Measurements from ENCODE around the gene MLANA.

Gene MLANA

GRCh38 chr9:5853617-5854016 lies 37.1 kb upstream of the MLANA start:
- no peak for TF ChIP-seq CTCF (IDR thresholded peaks at IDR 0.05; ENCODE audit: insufficient read depth, low read length, missing control alignments)
- DNase-seq (ENCODE audit: low read depth, low spot score), result no peak
- no peak overlapping the region for H3K4me3 ChIP-seq (ENCODE audit: low read depth, low read length)
- ChIA-PET CTCF (interaction anchor here (2.2 to 7.1 kb wide), 2 partner anchors 21 to 33 kb away, joined by 16 to 49 read pairs; partner anchors contain the start of gene ERMP1), POLR2A (no interaction called here)

DNA sequence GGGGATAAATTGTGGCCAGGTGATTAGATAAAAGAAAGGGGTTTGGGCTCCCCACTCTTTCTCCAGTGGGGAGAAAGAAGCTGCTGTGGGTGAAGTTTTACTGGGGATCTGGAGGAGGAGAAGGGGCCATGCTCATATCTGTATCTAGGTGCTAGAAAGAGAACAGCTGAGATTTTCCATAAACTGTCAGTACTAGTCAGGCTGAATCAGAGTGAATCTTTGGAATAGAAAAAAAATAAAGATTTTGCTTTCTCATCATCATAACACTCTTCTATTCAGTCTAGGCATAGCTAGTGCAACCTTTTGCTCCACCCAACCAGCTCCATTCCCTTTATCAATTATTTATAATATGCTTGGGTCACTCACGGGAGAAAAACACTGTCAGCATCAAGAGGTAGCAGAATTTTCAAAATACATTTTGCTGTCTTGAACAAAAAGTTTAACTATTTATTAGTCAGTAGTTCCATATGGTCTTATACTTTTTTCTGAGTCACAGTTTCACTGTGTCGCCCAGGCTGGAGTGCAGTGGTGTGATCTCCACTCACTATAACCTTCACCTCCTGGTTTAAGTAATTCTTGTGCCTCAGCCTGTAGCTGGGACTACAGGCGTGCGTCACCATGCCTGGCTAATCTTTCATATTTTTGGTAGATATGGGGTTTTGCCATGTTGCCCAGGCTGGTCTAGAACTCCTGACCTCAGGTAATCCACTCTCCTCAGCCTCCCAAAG lies 36.5 kb upstream of the MLANA start:
- no peak for DNase-seq (ENCODE audit: low read depth, low spot score)
- TF ChIP-seq CTCF (IDR thresholded peaks at IDR 0.05; ENCODE audit: insufficient read depth, low read length, missing control alignments), result no peak
- ChIA-PET POLR2A (no interaction called here), CTCF (interaction anchor here (2.2 to 7.1 kb wide), 2 partner anchors 21 to 32 kb away, joined by 16 to 49 read pairs; partner anchors contain the start of gene ERMP1)
- H3K4me3 ChIP-seq (ENCODE audit: low read depth, low read length), result no peak overlapping the region

DNA sequence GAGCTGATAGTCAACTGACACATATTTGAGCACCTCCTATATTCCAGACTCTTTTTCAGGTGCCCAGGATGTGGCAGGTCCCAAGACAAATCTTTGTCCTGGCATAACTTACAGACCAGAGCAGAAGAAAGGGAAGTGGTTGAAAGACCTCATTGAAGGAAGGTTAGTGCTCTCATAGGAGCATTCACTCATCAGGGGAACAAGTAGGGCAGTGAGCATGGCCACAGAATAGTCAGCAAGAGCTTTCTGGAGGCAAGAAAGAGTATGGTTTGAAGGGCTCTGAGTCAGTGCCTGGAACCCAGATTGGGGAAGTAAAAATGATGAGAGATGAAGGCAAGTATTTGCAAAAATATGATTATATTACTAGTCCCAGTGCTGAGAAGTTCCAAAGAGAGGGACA lies 32.8 kb upstream of the MLANA start:
- TF ChIP-seq CTCF (IDR thresholded peaks at IDR 0.05; ENCODE audit: insufficient read depth, low read length, missing control alignments), result no peak
- POLR2A ChIA-PET, result no interaction called here
- no peak for DNase-seq (ENCODE audit: low read depth, low spot score)
- CTCF ChIA-PET, result interaction anchor here (1.2 to 4.3 kb wide), 2 partner anchors 9 to 28 kb away, joined by 3 to 17 read pairs; no protein-coding TSS in a partner anchor
- H3K4me3 ChIP-seq (ENCODE audit: low read depth, low read length), result no peak overlapping the region

DNA sequence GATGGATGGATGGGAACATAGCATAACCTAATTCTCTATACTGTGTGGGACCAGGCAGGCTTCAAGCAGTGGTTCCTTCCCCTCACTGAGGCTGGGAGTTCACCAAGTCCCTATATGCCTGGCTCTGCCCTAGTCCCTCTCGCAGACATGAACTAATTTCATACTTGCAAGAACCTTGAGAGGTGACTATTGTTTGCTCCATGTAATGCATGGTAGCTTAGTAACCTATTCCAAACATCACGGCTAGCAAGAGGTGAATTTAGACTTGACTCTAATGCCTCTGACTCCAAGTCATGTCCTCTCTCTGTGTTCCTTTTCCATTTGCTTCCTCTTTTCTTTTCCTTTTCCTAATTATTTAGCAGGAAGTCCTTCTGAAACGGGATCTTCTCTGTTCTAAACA lies 31.9 kb upstream of the MLANA start:
- no peak overlapping the region for H3K4me3 ChIP-seq (ENCODE audit: low read depth, low read length)
- ChIA-PET POLR2A (no interaction called here), CTCF (interaction anchor here (0.6 to 4.3 kb wide), 4 partner anchors 10 to 27 kb away, joined by 3 to 17 read pairs (median 8); partner anchors contain the start of gene ERMP1)
- no peak for TF ChIP-seq CTCF (IDR thresholded peaks at IDR 0.05; ENCODE audit: insufficient read depth, low read length, missing control alignments)
- no peak for DNase-seq (ENCODE audit: low read depth, low spot score)

- POLR2A ChIA-PET, result no interaction called here
- CTCF ChIA-PET, result interaction anchor here (1.6 to 2.1 kb wide), 4 partner anchors 9 to 30 kb away, joined by 4 to 12 read pairs (median 8); partner anchors contain the start of gene ERMP1
- no peak overlapping the region for H3K4me3 ChIP-seq (ENCODE audit: low read depth, low read length)
- no peak for TF ChIP-seq CTCF (IDR thresholded peaks at IDR 0.05; ENCODE audit: insufficient read depth, low read length, missing control alignments)
- DNase-seq (ENCODE audit: low read depth, low spot score), result no peak
Observed at GRCh38 chr9:5863092-5863746, 27.5 kb upstream of the MLANA start.

GRCh38 chr9:5864446-5864845 lies 26.2 kb upstream of the MLANA start:
- DNase-seq (ENCODE audit: low read depth, low spot score), result no peak
- TF ChIP-seq CTCF (IDR thresholded peaks at IDR 0.05; ENCODE audit: insufficient read depth, low read length, missing control alignments), result no peak
- CTCF ChIA-PET, result interaction anchor here (1.6 to 2.1 kb wide), 2 partner anchors 21 to 31 kb away, joined by 11 to 12 read pairs; partner anchors contain the start of gene ERMP1
- no peak overlapping the region for H3K4me3 ChIP-seq (ENCODE audit: low read depth, low read length)
- POLR2A ChIA-PET, result no interaction called here

Data from AG04449 (cell line).